HEK293 (cell line): ENCODE results near the gene PPP2R2B.

Source experiments
- CTCF ChIP-seq: fragments of 450-650 bp; formaldehyde crosslinking; IDR thresholded peaks from 2 replicates; pipeline ENCODE4 v1.5.1; 2016; ENCODE audit warnings: missing biosample characterization, missing genetic modification characterization
- GLI2 ChIP-seq: fragments of 450-650 bp; formaldehyde crosslinking; IDR thresholded peaks from 2 replicates; pipeline ENCODE4; 2017; ENCODE audit warnings: missing biosample characterization, missing genetic modification characterization, low read depth, borderline replicate concordance
- YY1 ChIP-seq: fragments of 450-650 bp; formaldehyde crosslinking; IDR thresholded peaks from 2 replicates; pipeline ENCODE4 v1.5.1; 2018; ENCODE audit warnings: missing biosample characterization, missing genetic modification characterization
- ZBTB1 ChIP-seq: fragments of 450-650 bp; formaldehyde crosslinking; IDR thresholded peaks from 2 replicates; pipeline ENCODE4 v1.5.1; 2016; ENCODE audit warnings: missing biosample characterization, missing genetic modification characterization
- ZBTB44 ChIP-seq: fragments of 450-650 bp; IDR thresholded peaks from 2 replicates; pipeline ENCODE4 v1.5.1; 2018; ENCODE audit warnings: missing biosample characterization, mild to moderate bottlenecking, missing genetic modification characterization
- ZBTB6 ChIP-seq: fragments of 450-650 bp; formaldehyde crosslinking; IDR thresholded peaks from 2 replicates; pipeline ENCODE4 v1.5.1; 2017; ENCODE audit warnings: missing biosample characterization, missing genetic modification characterization
- ZFP41 ChIP-seq: fragments of 450-650 bp; formaldehyde crosslinking; IDR thresholded peaks from 2 replicates; pipeline ENCODE4 v1.5.1; 2016; ENCODE audit warnings: missing biosample characterization, missing genetic modification characterization, borderline replicate concordance
- ZNF112 ChIP-seq: fragments of 450-650 bp; formaldehyde crosslinking; IDR thresholded peaks from 2 replicates; pipeline ENCODE4 v1.5.0; 2017; ENCODE audit warnings: missing biosample characterization, missing genetic modification characterization
- ZNF169 ChIP-seq: fragments of 450-650 bp; formaldehyde crosslinking; IDR thresholded peaks from 2 replicates; pipeline ENCODE4 v1.5.1; 2016; ENCODE audit warnings: missing biosample characterization, missing genetic modification characterization
- ZNF19 ChIP-seq: fragments of 450-650 bp; formaldehyde crosslinking; IDR thresholded peaks from 2 replicates; pipeline ENCODE4; 2016; ENCODE audit warnings: missing biosample characterization, missing genetic modification characterization, low read depth
- ZNF24 ChIP-seq: fragments of 450-650 bp; formaldehyde crosslinking; IDR thresholded peaks from 2 replicates; pipeline ENCODE4 v1.5.1; 2016; ENCODE audit warnings: missing biosample characterization, missing genetic modification characterization
- ZNF274 ChIP-seq, 2 experiments: fragments of 200-500 bp in 1 of 2; fragments of 450-650 bp in 1 of 2; sonication (Bioruptor generic) in 1 of 2; formaldehyde crosslinking in 1 of 2; IDR thresholded peaks; 2 replicates each; pipeline versions ENCODE4 v1.5.1 to v1.6.1; 2014 to 2016; ENCODE audit warnings: borderline replicate concordance in 1 of 2, inconsistent platforms in 1 of 2, low read length in 1 of 2, missing biosample characterization in 1 of 2, missing genetic modification characterization in 1 of 2
- ZNF529 ChIP-seq: fragments of 450-650 bp; formaldehyde crosslinking; IDR thresholded peaks from 2 replicates; pipeline ENCODE4 v1.5.1; 2017; ENCODE audit warnings: missing genetic modification characterization, missing biosample characterization; ENCODE audit not compliant: insufficient replicate concordance
- ZNF580 ChIP-seq: fragments of 450-650 bp; formaldehyde crosslinking; IDR thresholded peaks from 2 replicates; pipeline ENCODE4 v1.5.1; 2016; ENCODE audit warnings: missing biosample characterization, missing genetic modification characterization

- TF ChIP-seq ZNF24: no peak
- TF ChIP-seq ZNF169 (tag by site-specific recombination): no peak
- no peak for TF ChIP-seq CTCF
- no peak for TF ChIP-seq ZBTB6 (tag by site-specific recombination)
- TF ChIP-seq YY1 (tag by site-specific recombination): no peak
- no peak for TF ChIP-seq GLI2 (tag by site-specific recombination)
- no peak for TF ChIP-seq ZBTB44 (tag by site-specific recombination)
- no peak for TF ChIP-seq ZFP41
- TF ChIP-seq ZNF112 (tag by site-specific recombination): no peak
- no peak for TF ChIP-seq ZNF274 (IDR thresholded peaks at IDR 0.05; ENCODE audit: low read length)
- TF ChIP-seq ZNF274 (tag by site-specific recombination; IDR thresholded peaks at IDR 0.05; ENCODE audit: borderline replicate concordance): no peak
- no peak for TF ChIP-seq ZNF529 (tag by site-specific recombination)
- no peak for TF ChIP-seq ZNF19 (tag by site-specific recombination)
- no peak for TF ChIP-seq ZNF580 (tag by site-specific recombination)
- no peak for TF ChIP-seq ZBTB1 (tag by site-specific recombination)
These were observed 248.1 kb downstream of the PPP2R2B start for GRCh38 chr5:146630472-146630871.
